ENCODE data around the gene NFAM1. TPM values are rescaled to one million over a fixed set of nuclear protein-coding genes. Genes with fewer than 3 reads are reported as not detected.

NFAM1 gene
- total and polyA plus RNA-seq, 11 donors = 0.33 to 13.5 (median 1.2) TPM

DNA sequence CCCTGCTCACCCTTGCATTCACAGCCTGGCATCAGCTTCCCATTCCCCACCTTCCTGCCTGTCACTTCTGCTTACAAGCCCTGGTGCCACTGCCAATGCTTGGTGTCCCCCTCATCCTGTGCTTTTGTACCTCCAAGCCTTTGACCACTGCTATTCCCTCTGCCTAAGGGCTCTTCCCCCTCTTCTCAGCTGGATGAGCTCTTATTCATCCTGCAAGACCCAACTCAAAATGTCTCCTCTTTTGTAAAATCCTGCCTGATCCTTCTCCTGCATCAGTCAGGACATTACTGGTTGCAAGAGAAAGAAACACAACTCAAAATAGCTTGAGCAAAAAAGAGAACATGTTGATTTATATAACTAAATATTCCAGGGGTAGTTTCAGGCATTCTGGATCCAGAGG, 94.8 kb downstream of the NFAM1 start:
- Histone ChIP-seq H3K27ac (no peak overlapping the region), H3K9me3 (no peaks in the 10 kb centered on the region), H3K36me3 (no peaks in the 10 kb centered on the region), H3K27me3 (peaks cover 0 to 9% (median 0%) of the 10 kb centered on the region in 9 donors), H3K4me1 (peaks cover 0 to 14% (median 0%) of the 10 kb centered on the region in 12 donors), H3K4me3 (no peak overlapping the region)
- TF ChIP-seq POLR2A (IDR thresholded peaks at IDR 0.05) = no peak
- TF ChIP-seq, protein P1, sequence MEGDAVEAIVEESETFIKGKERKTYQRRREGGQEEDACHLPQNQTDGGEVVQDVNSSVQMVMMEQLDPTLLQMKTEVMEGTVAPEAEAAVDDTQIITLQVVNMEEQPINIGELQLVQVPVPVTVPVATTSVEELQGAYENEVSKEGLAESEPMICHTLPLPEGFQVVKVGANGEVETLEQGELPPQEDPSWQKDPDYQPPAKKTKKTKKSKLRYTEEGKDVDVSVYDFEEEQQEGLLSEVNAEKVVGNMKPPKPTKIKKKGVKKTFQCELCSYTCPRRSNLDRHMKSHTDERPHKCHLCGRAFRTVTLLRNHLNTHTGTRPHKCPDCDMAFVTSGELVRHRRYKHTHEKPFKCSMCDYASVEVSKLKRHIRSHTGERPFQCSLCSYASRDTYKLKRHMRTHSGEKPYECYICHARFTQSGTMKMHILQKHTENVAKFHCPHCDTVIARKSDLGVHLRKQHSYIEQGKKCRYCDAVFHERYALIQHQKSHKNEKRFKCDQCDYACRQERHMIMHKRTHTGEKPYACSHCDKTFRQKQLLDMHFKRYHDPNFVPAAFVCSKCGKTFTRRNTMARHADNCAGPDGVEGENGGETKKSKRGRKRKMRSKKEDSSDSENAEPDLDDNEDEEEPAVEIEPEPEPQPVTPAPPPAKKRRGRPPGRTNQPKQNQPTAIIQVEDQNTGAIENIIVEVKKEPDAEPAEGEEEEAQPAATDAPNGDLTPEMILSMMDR (IDR thresholded peaks at IDR 0.05) = no peak
- DNase-seq = no peak
- intact Hi-C loops (cut with DNase I) = no loop called here
- no peak for ATAC-seq

DNA sequence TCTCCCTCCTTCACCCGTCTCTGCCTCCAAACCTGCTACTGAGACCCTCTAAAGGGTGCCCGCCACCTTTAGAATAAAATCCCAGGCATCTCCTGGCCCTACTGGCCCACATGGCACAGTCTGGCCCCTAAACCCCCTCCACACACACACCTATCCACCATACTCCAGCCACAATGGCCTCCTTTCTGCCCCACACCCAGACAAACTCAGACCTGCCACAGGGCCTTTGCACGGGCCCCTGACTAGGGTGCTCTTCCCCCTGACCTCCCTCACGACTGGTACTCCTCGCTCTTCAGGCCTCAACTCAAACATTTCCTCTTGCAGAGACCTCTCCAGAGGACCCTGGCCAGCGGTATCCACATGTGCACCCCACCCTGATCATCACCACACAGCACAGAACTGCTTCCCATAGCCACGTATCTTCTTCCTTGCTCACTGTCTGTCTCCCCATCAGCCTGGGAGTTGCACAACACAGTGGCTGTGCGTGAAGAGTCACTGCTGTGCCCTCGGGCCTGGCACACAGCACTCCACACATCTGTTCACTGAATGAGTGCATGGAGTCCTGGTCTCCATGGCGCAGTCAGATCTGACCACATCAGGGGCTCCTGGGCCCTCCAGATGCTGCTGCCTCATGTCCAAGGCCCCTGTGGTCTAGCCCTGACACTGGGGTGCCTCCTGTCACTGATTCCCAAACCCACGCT, 95.5 kb downstream of the NFAM1 start:
- no peaks in the 10 kb centered on the region for H3K9me3 ChIP-seq
- peaks cover 0 to 14% (median 0%) of the 10 kb centered on the region in 12 donors for H3K4me1 ChIP-seq
- DNase-seq (no peak), ATAC-seq (no peak)
- no peaks in the 10 kb centered on the region for H3K36me3 ChIP-seq
- peaks cover 0 to 6% (median 0%) of the 10 kb centered on the region in 9 donors for H3K27me3 ChIP-seq
- H3K4me3 ChIP-seq = no peak overlapping the region
- TF ChIP-seq, protein P1 (IDR thresholded peaks at IDR 0.05) = no peak
- TF ChIP-seq POLR2A (IDR thresholded peaks at IDR 0.05) = no peak
- H3K27ac ChIP-seq = no peak overlapping the region
- intact Hi-C loops (cut with DNase I) = no loop called here
- WGBS, 4 donors = 91 to 94% (median 93%) methylated on average over 11 of the region's 11 CpGs

DNA sequence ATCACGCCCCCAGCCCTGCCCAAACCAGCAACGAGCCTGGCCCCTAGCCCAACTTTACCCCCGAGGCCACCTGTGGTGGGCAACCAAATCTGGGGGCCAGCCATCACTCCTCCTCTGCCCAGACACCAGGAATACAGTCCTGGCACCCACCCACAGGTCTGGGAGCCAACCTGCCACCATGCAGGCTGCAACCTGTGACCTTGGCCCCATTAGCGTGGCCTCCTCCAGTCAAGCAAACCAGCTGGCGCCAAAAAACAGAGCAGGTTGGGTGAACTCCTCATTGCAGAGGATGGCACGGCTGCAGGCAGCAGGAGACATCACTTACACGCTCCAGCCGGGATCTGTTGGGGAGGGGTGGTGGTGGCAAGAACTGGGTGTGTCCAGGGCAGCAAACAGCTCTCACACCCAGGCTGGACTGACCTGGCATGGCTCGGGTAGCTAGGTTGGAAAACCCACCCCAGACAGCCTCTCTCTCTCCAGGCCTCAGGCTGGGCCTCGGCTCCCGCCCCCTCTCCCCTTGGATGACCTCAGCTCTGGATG, 96.3 kb downstream of the NFAM1 start:
- no peak for ATAC-seq
- H3K9me3 ChIP-seq = no peaks in the 10 kb centered on the region
- H3K27me3 ChIP-seq = peaks cover 0 to under 1% (median 0%) of the 10 kb centered on the region in 9 donors
- H3K4me1 ChIP-seq = peaks cover 0 to 9% (median 0%) of the 10 kb centered on the region in 12 donors
- TF ChIP-seq, protein P1 (IDR thresholded peaks at IDR 0.05) = no peak
- no peak for TF ChIP-seq POLR2A (IDR thresholded peaks at IDR 0.05)
- intact Hi-C loops (cut with DNase I) = no loop called here
- H3K36me3 ChIP-seq = no peaks in the 10 kb centered on the region
- no peak overlapping the region for H3K4me3 ChIP-seq
- WGBS, 4 donors = 58 to 77% (median 72%) methylated on average over 6 to 11 of the region's 11 CpGs
- no peak overlapping the region for H3K27ac ChIP-seq
- no peak for DNase-seq

DNA sequence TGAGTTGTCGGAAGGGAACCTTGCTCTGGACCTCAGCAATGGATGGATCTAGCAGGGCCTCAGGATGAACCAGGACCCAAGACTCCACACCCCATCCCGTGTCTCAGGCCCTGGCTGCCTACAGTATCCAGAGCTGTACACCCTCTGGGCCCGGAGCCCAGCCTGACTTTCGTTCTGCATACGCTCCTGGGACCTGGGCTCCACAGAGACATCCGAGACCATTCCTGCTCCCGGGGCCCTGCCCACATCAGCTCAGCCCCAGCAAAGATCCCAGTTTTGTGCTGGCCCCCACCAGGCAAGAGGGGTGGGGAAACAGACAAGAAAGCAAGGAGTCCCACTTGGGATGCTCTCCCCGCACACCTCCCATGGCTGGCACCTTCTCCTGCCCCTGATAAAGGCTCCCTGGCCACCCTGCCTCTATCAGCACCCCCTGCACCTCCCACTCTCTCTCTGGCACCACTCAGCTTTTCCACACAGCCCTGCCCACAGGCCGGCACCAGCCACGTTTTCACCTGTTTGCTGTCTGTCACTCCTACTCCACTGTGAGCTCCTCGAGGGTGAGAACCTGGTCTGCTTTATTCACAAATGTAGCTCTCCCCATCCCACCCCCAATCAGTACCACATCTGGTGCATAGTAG, 97.2 kb downstream of the NFAM1 start:
- Histone ChIP-seq H3K36me3 (no peaks in the 10 kb centered on the region), H3K4me1 (peaks cover 0 to 6% (median 0%) of the 10 kb centered on the region in 12 donors), H3K27ac (no peak overlapping the region), H3K4me3 (no peak overlapping the region), H3K27me3 (no peaks in the 10 kb centered on the region), H3K9me3 (no peaks in the 10 kb centered on the region)
- TF ChIP-seq, protein P1 (IDR thresholded peaks at IDR 0.05) = no peak
- no peak for TF ChIP-seq POLR2A (IDR thresholded peaks at IDR 0.05)
- ATAC-seq (no peak), DNase-seq (no peak)
- WGBS, 4 donors = 73 to 83% (median 77%) methylated on average over 10 to 11 of the region's 11 CpGs
- intact Hi-C loops (cut with DNase I) = no loop called here
